ENCODE data around the gene JARID2. TPM values are rescaled to one million over a fixed set of nuclear protein-coding genes. Genes with fewer than 3 reads are reported as not detected.
A peak's percentile ranks its signal among the peaks of the same experiment; 100 is the strongest.

Gene JARID2
- total RNA-seq, 4 donors from 2014 or later: 12.1 to 33.8 (median 17.0) TPM

DNA sequence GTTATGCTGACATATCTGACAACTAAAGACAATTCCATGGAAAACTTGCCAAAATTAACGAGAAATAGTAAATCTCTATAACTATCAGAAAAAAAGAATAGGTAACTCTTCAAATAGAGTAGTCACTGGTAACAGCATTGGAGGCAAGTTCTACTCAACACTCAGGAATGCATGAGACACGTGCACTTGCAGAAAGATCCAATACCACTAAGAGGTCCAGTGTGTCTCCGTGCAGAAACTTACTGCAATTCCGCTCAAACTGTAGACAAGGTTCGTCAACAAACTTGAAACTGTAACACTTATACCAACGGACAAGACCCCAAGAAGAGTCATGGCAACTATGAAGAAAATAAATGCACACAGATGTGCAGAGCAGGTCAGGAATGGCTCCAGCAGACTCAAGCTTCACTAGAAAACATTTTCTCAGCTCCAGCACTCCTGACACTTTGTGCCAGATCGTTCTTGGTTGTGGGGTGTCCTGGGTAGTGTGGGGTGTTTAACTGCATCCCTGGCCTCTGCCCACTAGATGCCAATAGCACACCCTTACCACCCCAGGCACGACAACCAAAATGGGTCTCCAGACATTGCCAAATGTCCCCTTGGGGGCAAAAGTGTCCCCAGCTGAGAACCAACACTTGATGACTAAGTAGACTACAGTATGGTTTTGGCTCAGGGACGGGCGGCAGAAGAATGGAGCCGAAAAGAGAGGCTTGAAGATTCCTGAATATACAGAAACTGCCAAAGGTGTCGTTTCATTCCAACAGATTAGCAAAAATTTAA is 282.2 kb downstream of the JARID2 start:
- H3K36me3 ChIP-seq: peaks cover 0 to 41% (median 0%) of the 10 kb centered on the region in 3 donors
- H3K4me3 ChIP-seq: no peak overlapping the region
- DNase-seq: no peak
- H3K27me3 ChIP-seq: no peaks in the 10 kb centered on the region
- H3K27ac ChIP-seq: no peak overlapping the region
- TF ChIP-seq, protein P1, sequence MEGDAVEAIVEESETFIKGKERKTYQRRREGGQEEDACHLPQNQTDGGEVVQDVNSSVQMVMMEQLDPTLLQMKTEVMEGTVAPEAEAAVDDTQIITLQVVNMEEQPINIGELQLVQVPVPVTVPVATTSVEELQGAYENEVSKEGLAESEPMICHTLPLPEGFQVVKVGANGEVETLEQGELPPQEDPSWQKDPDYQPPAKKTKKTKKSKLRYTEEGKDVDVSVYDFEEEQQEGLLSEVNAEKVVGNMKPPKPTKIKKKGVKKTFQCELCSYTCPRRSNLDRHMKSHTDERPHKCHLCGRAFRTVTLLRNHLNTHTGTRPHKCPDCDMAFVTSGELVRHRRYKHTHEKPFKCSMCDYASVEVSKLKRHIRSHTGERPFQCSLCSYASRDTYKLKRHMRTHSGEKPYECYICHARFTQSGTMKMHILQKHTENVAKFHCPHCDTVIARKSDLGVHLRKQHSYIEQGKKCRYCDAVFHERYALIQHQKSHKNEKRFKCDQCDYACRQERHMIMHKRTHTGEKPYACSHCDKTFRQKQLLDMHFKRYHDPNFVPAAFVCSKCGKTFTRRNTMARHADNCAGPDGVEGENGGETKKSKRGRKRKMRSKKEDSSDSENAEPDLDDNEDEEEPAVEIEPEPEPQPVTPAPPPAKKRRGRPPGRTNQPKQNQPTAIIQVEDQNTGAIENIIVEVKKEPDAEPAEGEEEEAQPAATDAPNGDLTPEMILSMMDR (IDR thresholded peaks at IDR 0.05): no peak
- TF ChIP-seq POLR2A (IDR thresholded peaks at IDR 0.05): no peak
- no peaks in the 10 kb centered on the region for H3K4me1 ChIP-seq
- H3K9me3 ChIP-seq: no peaks in the 10 kb centered on the region

DNA sequence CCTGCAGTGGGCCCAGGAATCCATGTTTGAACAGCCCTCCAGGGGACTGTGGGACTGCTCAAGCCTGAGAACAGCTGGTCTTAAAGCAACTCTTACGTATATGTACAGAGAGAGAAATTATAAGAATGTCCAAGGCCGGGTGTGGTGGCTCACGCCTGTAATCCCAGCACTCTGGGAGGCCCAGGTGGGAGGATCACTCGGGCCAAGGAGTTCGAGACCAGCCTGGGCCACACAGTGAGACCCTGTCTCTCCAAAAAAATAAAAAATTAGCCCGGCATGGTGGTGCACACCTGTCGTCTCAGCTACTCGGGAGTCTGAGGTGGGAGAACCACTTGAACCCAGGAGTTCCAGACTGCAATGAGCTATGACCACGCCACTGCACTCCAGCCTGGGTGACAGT is 283.0 kb downstream of the JARID2 start:
- Histone ChIP-seq H3K27ac (no peak overlapping the region), H3K4me1 (no peaks in the 10 kb centered on the region), H3K27me3 (no peaks in the 10 kb centered on the region), H3K4me3 (no peak overlapping the region), H3K9me3 (no peaks in the 10 kb centered on the region), H3K36me3 (peaks cover 0 to 35% (median 0%) of the 10 kb centered on the region in 3 donors)
- no peak for TF ChIP-seq POLR2A (IDR thresholded peaks at IDR 0.05)
- TF ChIP-seq, protein P1 (IDR thresholded peaks at IDR 0.05): no peak
- no peak for DNase-seq

DNA sequence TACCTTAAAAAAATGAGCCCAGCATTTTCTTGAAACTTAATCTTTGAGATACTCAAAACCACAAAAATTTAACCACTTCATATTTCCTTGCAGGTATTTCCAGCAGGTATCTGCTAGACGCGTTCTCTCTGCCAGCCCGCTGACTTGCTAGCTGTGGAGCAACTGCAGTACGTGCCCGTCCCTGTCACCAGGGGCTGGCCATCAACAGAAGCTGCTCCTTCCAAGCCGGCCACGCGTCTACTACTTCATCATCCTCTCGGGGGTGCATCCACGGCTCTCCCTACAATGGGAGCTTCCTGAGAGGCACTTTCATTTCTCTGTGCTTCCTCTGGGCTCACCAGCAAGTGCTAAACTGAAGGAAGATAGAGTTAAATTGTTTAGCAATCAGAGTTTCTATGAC is 284.5 kb downstream of the JARID2 start:
- Histone ChIP-seq H3K9me3 (no peaks in the 10 kb centered on the region), H3K4me1 (no peaks in the 10 kb centered on the region), H3K27ac (no peak overlapping the region), H3K4me3 (no peak overlapping the region), H3K27me3 (no peaks in the 10 kb centered on the region), H3K36me3 (peaks cover 0 to 28% (median 0%) of the 10 kb centered on the region in 3 donors)
- DNase-seq: no peak
- no peak for TF ChIP-seq POLR2A (IDR thresholded peaks at IDR 0.05)
- TF ChIP-seq, protein P1 (IDR thresholded peaks at IDR 0.05): no peak

DNA sequence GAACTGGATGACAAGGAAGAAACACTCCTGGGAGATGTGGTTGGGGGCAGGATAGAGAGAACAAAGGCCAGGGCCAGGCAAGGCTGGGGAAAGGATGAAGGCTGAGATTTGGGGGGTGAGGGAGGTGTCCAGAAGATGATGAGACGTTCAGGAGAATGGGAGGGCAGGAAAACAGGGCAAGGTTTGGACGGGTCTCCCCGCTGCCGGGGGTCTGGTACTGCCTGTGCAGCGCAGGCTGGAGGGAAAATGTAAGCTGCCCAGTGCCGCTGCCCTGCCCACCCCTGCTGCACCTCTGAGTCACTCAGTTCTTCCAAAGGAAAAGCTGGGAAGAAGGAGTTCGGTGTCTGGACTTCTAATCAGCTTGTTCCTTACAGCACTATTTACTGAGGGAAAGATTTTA is 286.1 kb downstream of the JARID2 start:
- Histone ChIP-seq H3K4me1 (no peaks in the 10 kb centered on the region), H3K36me3 (peaks cover 0 to 28% (median 0%) of the 10 kb centered on the region in 3 donors), H3K4me3 (no peak overlapping the region), H3K9me3 (no peaks in the 10 kb centered on the region), H3K27me3 (no peaks in the 10 kb centered on the region), H3K27ac (no peak overlapping the region)
- no peak for TF ChIP-seq POLR2A (IDR thresholded peaks at IDR 0.05)
- DNase-seq: no peak

DNA sequence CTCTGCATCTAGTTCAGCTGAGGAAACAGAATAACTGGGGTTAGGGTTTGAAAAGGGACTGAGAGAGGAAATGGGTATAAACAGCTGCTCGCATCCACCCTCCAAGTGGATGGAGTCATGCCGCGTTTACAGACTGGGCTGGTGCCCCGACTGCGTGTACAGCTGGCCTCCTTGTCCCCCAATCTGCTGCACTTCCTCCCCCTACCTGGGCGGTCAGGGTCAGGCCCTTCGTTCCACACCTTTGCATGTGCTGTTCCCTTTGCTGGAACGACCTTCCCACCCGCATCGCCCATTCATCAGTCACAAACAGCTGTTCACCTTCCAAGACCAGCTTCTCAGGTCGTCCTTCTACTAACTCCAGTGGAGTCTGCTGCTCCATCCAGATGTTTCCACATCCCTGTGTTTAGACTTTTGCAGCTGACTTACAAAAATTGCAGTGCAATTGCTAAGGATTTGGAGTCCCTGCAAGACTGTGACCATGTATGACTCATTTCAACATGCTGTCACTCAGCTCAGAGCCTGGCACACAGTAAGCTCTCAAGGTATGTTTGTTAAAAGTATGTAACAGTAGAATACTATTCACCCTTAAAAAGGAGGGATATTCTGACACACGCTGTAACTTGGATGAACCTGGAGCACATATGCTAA is 287.6 kb downstream of the JARID2 start:
- TF ChIP-seq POLR2A (IDR thresholded peaks at IDR 0.05): no peak
- TF ChIP-seq, protein P1 (IDR thresholded peaks at IDR 0.05): no peak
- peaks cover 0 to 25% (median 0%) of the 10 kb centered on the region in 3 donors for H3K36me3 ChIP-seq
- no peaks in the 10 kb centered on the region for H3K27me3 ChIP-seq
- no peak overlapping the region for H3K4me3 ChIP-seq
- no peaks in the 10 kb centered on the region for H3K9me3 ChIP-seq
- no peak for DNase-seq
- H3K27ac ChIP-seq: no peak overlapping the region
- no peaks in the 10 kb centered on the region for H3K4me1 ChIP-seq

DNA sequence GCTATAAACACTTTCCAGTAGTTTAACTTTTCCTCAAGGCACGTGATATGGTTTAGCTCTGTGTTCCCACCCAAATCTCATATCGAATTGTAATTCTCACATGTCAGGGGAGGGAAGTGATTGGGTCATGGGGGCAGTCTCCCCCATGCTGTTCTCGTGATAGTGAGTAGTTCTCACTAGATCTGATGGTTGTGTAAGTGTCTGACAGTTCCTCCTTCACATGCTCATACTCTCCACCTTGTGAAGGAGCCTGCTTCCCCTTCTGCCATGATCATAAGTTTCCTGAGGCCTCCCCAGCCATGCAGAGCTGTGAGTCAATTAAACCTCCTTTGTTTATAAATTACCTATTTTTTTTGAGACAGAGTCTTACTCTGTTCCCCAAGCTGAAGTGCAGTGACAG is 289.1 kb downstream of the JARID2 start:
- DNase-seq: no peak
- Histone ChIP-seq H3K27me3 (no peaks in the 10 kb centered on the region), H3K36me3 (peaks cover 0 to 19% (median 0%) of the 10 kb centered on the region in 3 donors), H3K27ac (peak overlapping the region in 2 of 4 donors; percentile 22 to 36), H3K9me3 (no peaks in the 10 kb centered on the region), H3K4me3 (no peak overlapping the region), H3K4me1 (no peaks in the 10 kb centered on the region)
- no peak for TF ChIP-seq POLR2A (IDR thresholded peaks at IDR 0.05)
- TF ChIP-seq, protein P1 (IDR thresholded peaks at IDR 0.05): no peak

Data from Peyer's patch (tissue), 4 donors.